Non-pigmented ciliary epithelial cell (primary cell): ENCODE data around the gene TMEM214.

Experiments used
- DNase-seq: peaks from one replicate; pipeline ENCODE4 v3.0.0-alpha.2; 2010; ENCODE audit warnings: low read depth

Gene TMEM214

DNA sequence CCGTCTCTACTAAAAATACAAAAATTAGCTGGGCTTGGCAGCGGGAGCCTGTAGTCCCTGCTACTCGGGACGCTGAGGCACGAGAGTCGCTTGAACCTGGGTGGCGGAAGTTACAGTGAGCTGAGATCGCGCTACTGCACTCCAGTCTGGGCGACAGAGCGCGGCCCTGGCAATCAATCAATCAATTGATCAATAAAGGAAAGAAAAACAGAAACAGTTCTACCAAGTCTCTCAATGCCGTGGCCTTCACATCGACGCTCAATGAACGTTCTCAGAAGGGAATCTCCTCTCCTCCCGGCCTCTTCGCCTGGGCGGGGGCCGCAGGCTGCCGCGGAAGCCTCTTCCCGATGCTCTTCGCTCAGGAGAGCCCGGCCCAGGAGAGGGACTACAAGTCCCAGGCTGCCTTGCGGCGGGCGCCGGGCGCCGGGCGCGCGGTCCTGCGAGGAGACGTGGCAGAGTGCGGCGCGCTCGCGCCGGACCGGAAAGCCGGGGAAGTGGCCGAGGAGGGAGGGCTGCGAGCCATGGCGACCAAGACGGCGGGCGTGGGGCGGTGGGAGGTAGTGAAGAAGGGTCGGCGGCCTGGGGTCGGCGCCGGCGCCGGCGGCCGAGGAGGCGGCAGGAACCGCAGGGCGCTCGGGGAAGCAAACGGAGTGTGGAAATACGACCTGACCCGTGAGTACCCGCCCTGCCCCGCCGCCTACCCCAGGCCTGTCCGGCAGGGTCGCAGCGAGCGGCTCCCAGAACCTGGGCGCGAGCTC is at the start of gene TMEM214:
Gene TMEM214, plus strand, starts transcription at position 471 of the 758 bp plus-strand sequence. Its CDS starts 51 bp downstream, at position 522.
- DNase-seq: peak; percentile 40

DNA sequence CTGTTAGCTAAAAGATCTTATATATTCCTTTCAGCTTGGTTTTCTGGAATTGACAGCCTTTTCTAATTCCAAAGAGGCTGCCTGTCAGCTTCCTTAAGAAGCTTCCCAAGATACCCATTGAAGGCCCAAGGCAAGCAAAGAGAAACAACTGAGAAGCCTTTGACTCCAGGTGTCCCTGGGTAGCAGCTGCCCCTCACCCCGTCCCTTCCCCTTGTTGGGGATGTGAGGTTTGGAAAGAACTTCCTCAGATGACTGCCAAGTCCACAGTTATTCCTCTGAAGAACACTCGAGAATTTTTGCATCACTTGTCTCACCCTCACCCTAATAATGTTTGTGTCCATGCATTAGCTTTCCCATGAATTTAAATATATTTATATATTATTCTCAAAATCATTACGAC is 49.0 kb upstream of the TMEM214 start:
- no peak for DNase-seq

DNA sequence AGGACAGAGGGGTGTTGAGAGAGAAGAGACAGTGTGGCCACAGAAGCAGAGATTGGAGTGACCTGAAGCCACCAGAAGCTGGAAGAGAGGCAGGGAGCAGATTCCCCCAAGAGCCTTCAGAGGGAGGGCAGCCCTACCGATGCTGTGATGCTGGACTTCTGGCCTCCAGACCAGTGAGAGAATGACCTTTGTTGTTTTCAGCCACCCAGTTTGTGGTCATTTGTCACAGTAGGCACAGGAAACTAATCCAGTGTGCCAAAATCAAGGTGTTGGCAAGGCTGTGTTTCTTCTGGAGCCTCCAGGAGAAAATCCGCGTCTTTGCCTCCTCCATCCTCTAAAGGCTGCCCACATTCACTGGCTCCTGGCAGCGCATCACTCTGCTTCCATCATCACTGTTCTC is 47.0 kb upstream of the TMEM214 start:
- no peak for DNase-seq

DNA sequence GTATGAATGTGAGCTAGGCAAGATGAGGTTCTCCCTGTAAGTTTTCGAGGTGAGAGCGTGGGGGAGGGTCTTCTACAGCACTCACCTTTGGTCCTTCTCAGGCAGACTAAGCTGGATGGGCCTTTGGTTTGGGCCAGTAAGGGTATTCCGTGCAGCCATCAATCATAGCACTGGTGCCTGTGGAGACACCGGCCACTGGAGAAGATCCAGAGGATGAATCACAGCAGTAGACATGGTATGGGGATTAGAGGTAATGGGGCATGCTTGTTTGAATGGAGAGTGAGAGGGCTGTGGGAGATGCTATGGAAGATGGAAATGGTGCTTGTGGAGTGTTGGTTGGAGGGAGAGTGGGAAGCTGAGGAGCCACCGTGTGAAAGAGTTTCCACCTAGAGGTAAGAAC is 46.2 kb upstream of the TMEM214 start:
- no peak for DNase-seq

GRCh38 chr2:26988058-26988860 is 44.5 kb upstream of the TMEM214 start:
- peak; percentile 63 for DNase-seq

GRCh38 chr2:26989156-26989555 is 43.6 kb upstream of the TMEM214 start:
- no peak for DNase-seq

- no peak for DNase-seq
Observed at GRCh38 chr2:26991717-26992116, 41.0 kb upstream of the TMEM214 start.

GRCh38 chr2:26993768-26994167 is 39.0 kb upstream of the TMEM214 start:
- DNase-seq: no peak

- no peak for DNase-seq
Observed at GRCh38 chr2:26994983-26995382, 37.8 kb upstream of the TMEM214 start.

DNA sequence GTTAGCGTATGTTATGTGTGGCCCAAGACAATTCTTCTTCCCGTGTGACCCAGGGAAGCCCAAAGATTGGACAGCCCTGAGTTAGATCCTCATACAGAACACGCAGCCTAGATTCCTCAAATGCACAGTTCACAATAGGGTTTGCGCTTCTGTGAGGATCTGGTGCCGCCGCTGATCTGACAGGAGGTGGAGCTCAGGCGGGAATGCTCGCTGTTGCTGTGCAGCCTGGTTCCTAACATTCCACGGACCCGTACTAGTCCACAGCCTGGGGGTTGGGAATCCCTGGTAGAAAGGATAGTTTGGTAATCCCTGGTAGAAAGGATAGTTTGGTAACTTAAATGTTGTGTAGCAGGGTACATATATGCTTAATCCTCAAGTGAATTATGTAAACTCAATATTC is 35.4 kb upstream of the TMEM214 start:
- no peak for DNase-seq

DNA sequence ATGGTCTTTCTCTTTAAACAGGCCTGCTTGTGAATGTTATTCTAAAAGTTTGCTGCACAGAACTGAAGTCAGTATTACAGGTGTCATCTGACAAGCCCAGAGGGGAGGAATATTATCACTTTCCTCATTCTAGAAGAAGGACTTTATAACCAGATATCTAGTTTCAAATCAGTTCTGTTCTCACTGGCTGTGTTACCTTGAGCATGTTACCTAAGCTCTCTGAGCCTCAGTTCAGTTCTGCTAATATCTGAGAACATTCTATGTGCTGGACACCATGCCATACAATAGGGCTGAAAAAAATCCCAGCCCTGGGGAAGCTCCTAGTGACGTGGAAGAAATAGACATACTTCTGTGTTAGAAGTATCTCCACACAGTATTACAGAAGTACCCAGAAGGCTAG is 34.4 kb upstream of the TMEM214 start:
- no peak for DNase-seq

- no peak for DNase-seq
Observed at GRCh38 chr2:27000228-27000627, 32.5 kb upstream of the TMEM214 start.

DNA sequence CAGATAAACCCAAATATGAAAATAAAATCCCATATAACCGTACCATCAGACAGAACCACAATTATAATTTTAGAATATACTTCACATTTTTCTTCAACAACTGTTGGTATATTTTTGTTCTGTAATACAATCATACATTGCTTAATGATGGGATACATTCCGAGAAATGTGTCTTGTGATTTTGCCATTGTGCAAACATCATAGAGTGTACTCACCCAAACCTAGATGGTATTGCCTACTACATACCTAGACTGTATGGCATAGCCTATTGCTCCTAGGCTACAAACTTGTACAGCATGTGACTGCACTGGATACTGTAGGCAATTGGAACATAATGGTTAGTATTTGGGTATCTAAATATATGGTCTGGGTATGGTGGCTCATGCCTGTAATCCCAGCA is 31.8 kb upstream of the TMEM214 start:
- no peak for DNase-seq

DNA sequence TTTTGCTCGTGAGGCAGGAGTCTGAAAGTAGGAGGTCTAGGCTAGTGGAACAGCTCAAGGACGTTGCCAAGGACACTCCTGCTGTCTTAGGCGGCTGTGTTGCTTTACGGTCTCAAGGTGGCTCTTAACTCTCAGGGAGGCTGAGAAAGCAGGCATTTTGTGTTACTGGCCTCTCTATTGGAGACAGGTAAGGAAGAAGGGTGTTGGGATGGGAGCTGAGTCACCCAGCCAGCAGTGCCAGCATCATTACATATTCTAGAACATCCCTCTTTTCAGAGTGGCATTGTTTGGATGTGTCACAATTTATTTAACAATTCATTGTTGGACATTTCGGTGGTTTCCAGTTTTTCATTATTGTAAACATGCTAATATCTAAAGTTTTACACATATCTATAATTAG is 30.8 kb upstream of the TMEM214 start:
- DNase-seq: no peak

GRCh38 chr2:27003007-27003406 is 29.8 kb upstream of the TMEM214 start:
- DNase-seq: no peak

GRCh38 chr2:27003857-27004256 is 28.9 kb upstream of the TMEM214 start:
- DNase-seq: no peak

- no peak for DNase-seq
Observed at GRCh38 chr2:27006602-27007415, 26.0 kb upstream of the TMEM214 start.

DNA sequence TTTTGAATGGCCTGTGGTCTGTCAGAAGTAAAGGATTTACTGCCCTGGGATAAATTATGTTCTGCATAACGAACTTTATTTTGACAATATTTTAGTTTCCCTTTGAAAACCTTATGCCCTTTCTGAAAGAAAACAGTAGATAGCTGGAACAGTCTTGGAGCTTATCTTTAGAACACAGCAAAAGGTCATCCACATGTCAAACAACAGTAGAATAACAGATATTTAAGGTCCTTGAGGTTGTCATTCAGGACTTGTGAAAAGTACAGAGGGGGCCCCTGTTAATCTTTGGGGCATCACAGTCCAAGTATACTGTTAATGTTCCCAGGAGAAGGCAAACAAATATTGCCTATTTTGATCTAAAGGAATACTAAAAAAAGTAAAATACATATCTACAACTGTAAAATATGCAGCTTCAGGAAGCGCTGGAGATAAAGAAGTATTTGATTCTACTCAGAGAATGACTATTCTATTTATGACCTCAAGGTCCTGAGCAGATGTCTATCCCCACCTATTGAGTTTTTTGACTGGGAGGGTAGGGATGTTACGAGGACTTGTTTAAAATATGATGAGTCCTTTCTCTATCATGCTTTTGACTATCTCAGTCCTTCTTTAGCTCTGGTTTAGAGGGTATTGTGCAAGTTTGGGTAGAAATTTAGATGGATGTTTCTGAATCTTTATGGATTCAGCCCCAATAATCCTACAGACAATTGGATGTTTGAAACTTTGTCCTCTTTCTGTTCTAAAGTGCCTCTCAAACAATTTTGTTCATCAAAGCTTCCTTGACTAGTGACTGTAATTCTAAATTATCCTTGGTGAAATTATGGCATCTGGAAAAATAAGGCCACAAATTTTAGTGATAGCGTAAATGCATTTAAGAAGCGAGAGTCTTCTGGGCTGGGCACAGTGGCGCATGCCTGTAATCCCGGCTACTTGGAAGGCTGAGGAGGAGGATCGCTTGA is 25.1 kb upstream of the TMEM214 start:
- no peak for DNase-seq

DNA sequence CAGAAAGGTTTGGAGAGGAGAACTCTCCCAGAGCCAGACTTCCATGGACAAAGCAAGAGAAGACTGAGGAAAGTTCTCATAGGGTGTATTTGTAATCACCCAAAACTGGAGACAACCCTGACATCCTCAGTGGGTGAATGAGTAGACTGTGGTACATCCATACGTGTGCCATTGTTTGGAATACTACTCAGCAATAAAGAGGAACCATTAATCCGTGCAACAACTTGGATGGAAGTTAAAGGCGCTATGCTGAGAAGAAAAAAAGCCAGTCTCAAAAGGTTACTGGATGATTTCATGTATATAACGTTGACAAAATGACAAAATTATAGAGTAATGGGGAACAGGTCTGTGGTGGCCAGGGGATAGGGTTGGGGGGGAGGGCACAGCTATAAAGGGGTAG is 24.1 kb upstream of the TMEM214 start:
- no peak for DNase-seq

DNA sequence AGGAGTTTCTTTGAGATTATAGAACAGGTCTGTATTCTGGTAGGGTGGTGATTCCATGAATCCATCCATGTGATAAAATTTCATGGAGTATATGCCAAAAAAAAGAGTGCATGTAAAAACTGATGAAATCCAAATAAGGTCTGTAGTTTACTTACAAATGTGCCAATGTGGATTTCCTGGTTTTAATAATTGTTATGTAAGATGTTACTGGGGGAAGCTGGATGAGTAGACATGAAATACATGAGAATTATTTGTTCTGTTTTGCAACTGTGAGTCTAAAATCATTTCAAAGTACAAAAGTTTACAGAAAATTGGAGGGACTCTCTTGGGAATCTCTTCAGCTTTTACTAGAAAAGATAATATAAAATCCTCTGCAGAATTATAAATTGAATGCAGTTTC is 23.7 kb upstream of the TMEM214 start:
- DNase-seq: no peak

- no peak for DNase-seq
Observed at GRCh38 chr2:27009716-27010115, 23.0 kb upstream of the TMEM214 start.
